H9 (cell line): ENCODE results near the gene RAD51D. TPM values are rescaled to one million over a fixed set of nuclear protein-coding genes. Genes with fewer than 3 reads are reported as not detected.

ENCODE experiments used
- DNase-seq: peaks from one replicate; pipeline ENCODE4 v3.0.0-alpha.2; 2017
- H2AFZ ChIP-seq: one replicate; pipeline ENCODE4 v1.6.1; 2013; ENCODE audit warnings: mild to moderate bottlenecking, low read length, control low read depth, moderate library complexity
- H2AK5ac ChIP-seq: 2 replicates; pipeline ENCODE4 v1.6.1; 2013; ENCODE audit warnings: low read length, control low read depth, mixed read lengths; ENCODE audit not compliant: insufficient read length
- H2BK120ac ChIP-seq: one replicate; pipeline ENCODE4 v1.6.1; 2013; ENCODE audit warnings: low read depth, mild to moderate bottlenecking, low read length, control low read depth, inconsistent platforms; ENCODE audit not compliant: poor library complexity, severe bottlenecking
- H2BK12ac ChIP-seq: 2 replicates; pipeline ENCODE4 v1.6.1; 2013; ENCODE audit warnings: low read length, control low read depth, mixed read lengths, low read depth; ENCODE audit not compliant: insufficient read length
- H2BK15ac ChIP-seq: 2 replicates; pipeline ENCODE4 v1.6.1; 2013; ENCODE audit warnings: low read depth, low read length, control low read depth
- H2BK20ac ChIP-seq: one replicate; pipeline ENCODE4 v1.6.1; 2013; ENCODE audit warnings: low read depth, mild to moderate bottlenecking, low read length, control low read depth, inconsistent platforms; ENCODE audit not compliant: poor library complexity, severe bottlenecking
- H2BK5ac ChIP-seq: 2 replicates; pipeline ENCODE4 v1.6.1; 2013; ENCODE audit warnings: low read length, control low read depth, mixed read lengths; ENCODE audit not compliant: insufficient read length
- H3K14ac ChIP-seq: 2 replicates; pipeline ENCODE4 v1.6.1; 2013; ENCODE audit warnings: low read length, control low read depth; ENCODE audit not compliant: insufficient read depth
- H3K18ac ChIP-seq: 2 replicates; pipeline ENCODE4 v1.6.1; 2013; ENCODE audit warnings: low read depth, mild to moderate bottlenecking, mixed read lengths, low read length, control low read depth; ENCODE audit not compliant: insufficient read length
- H3K23ac ChIP-seq: 2 replicates; pipeline ENCODE4 v1.6.1; 2013; ENCODE audit warnings: low read length, control low read depth, mixed read lengths, low read depth; ENCODE audit not compliant: insufficient read length
- H3K23me2 ChIP-seq: 2 replicates; pipeline ENCODE4 v1.6.1; 2013; ENCODE audit warnings: low read depth, mild to moderate bottlenecking, mixed read lengths, low read length, control low read depth; ENCODE audit not compliant: insufficient read length, poor library complexity, severe bottlenecking
- H3K27ac ChIP-seq: 2 replicates; pipeline ENCODE4 v1.5.1; 2013; ENCODE audit warnings: low read length, control low read depth, mixed read lengths, low read depth; ENCODE audit not compliant: insufficient read length
- H3K27me3 ChIP-seq: 2 replicates; pipeline ENCODE4 v1.6.1; 2013; ENCODE audit warnings: low read length, control low read depth, inconsistent platforms; ENCODE audit not compliant: insufficient read depth
- H3K4ac ChIP-seq: 2 replicates; pipeline ENCODE4 v1.6.1; 2013; ENCODE audit warnings: low read depth, mild to moderate bottlenecking, control low read depth, inconsistent platforms, low read length, moderate library complexity
- H3K4me1 ChIP-seq: 2 replicates; pipeline ENCODE4 v1.6.1; 2013; ENCODE audit warnings: low read length, control low read depth, inconsistent platforms; ENCODE audit not compliant: insufficient read depth
- H3K4me2 ChIP-seq: 2 replicates; pipeline ENCODE4 v1.6.1; 2013; ENCODE audit warnings: low read length, control low read depth, mixed read lengths; ENCODE audit not compliant: insufficient read length, insufficient read depth
- H3K56ac ChIP-seq: 2 replicates; pipeline ENCODE4 v1.6.1; 2013; ENCODE audit warnings: low read depth, mild to moderate bottlenecking, mixed read lengths, low read length, control low read depth; ENCODE audit not compliant: insufficient read length
- H3K79me1 ChIP-seq: 2 replicates; pipeline ENCODE4 v1.6.1; 2013; ENCODE audit warnings: low read depth, mild to moderate bottlenecking, moderate library complexity, low read length, control low read depth, inconsistent platforms; ENCODE audit not compliant: insufficient read depth, poor library complexity, severe bottlenecking
- H3K79me2 ChIP-seq: 2 replicates; pipeline ENCODE4 v1.6.1; 2013; ENCODE audit warnings: low read length, control low read depth, inconsistent platforms; ENCODE audit not compliant: insufficient read depth
- H3K9ac ChIP-seq: 2 replicates; pipeline ENCODE4 v1.6.1; 2013; ENCODE audit warnings: low read length, control low read depth, mixed read lengths; ENCODE audit not compliant: insufficient read length; ENCODE audit errors: extremely low read depth
- H3K9me3 ChIP-seq: one replicate; pipeline ENCODE4 v1.6.1; 2013; ENCODE audit warnings: low read depth, low read length, inconsistent platforms; ENCODE audit not compliant: control insufficient read depth
- H3T11ph ChIP-seq: one replicate; pipeline ENCODE4 v1.6.1; 2013; ENCODE audit warnings: mild to moderate bottlenecking, low read length, control low read depth, inconsistent platforms
- H4K20me1 ChIP-seq: one replicate; pipeline ENCODE4 v1.6.1; 2013; ENCODE audit not compliant: control insufficient read depth, insufficient read length, insufficient read depth
- H4K5ac ChIP-seq: 2 replicates; pipeline ENCODE4 v1.6.1; 2013; ENCODE audit warnings: low read depth, mild to moderate bottlenecking, mixed read lengths, low read length, control low read depth; ENCODE audit not compliant: insufficient read length
- H4K8ac ChIP-seq: replicated peaks from 2 replicates; pipeline ENCODE4 v1.6.1; 2013; ENCODE audit warnings: low read length, control low read depth, mixed read lengths, low read depth; ENCODE audit not compliant: insufficient read length
- H4K91ac ChIP-seq: 2 replicates; pipeline ENCODE4 v1.6.1; 2013; ENCODE audit warnings: low read depth, mild to moderate bottlenecking, moderate library complexity, mixed read lengths, low read length, control low read depth; ENCODE audit not compliant: insufficient read length
- H3K27ac Mint-ChIP-seq, 3 experiments: 2 replicates in 2 of 3; 3 replicates in 1 of 3; pipeline ENCODE4 v1.8.0; 2020 to 2021; ENCODE audit warnings: mixed read lengths in 3 of 3, mild to moderate bottlenecking in 1 of 3, moderate library complexity in 1 of 3
- H3K27me3 Mint-ChIP-seq: 2 replicates; pipeline ENCODE4 v1.8.0; 2021; ENCODE audit warnings: low read depth, mild to moderate bottlenecking, moderate library complexity, mixed read lengths
- H3K36me3 Mint-ChIP-seq, 3 experiments: 2 replicates in 2 of 3; 3 replicates in 1 of 3; pipeline ENCODE4 v1.8.0; 2020 to 2021; ENCODE audit warnings: low read depth in 3 of 3, mixed read lengths in 3 of 3; ENCODE audit not compliant: insufficient read depth in 1 of 3
- H3K4me1 Mint-ChIP-seq, 2 experiments: 2 replicates each; pipeline ENCODE4 v1.8.0; 2020; ENCODE audit warnings: mixed read lengths in 2 of 2
- H3K4me3 Mint-ChIP-seq, 2 experiments: 2 replicates in 1 of 2; 3 replicates in 1 of 2; pipeline ENCODE4 v1.8.0; 2020 to 2021; ENCODE audit warnings: mild to moderate bottlenecking in 2 of 2, mixed read lengths in 2 of 2, moderate library complexity in 1 of 2
- H3K9me3 Mint-ChIP-seq, 2 experiments: 2 replicates in 1 of 2; 3 replicates in 1 of 2; pipeline ENCODE4 v1.8.0; 2020; ENCODE audit warnings: mild to moderate bottlenecking in 2 of 2, mixed read lengths in 2 of 2, moderate library complexity in 1 of 2
- WGBS: extraction: QIAGEN DNeasy Blood & Tissue Kit; methylation state at CpG from one replicate; pipeline ENCODE4 v1.1.7; 2013; ENCODE audit warnings: missing lambda C conversion rate, low lambda C conversion rate, mixed read lengths; ENCODE audit not compliant: insufficient read length; ENCODE audit errors: extremely low coverage; 5-methylcytosine and 5-hydroxymethylcytosine counted together
- total RNA-seq: library from RNA; stranded (reverse); gene quantifications from 2 replicates; pipeline ENCODE4 v1.2.1, GENCODE V29; 2021
- TF ChIP-seq, protein P1 (sequence below): fragments of 200-600 bp; sonication (generic); conservative IDR thresholded peaks from 3 replicates; pipeline ENCODE4 v1.8.0; 2021; ENCODE audit warnings: antibody characterized with exemption, mild to moderate bottlenecking

RAD51D gene
- total RNA-seq, 1 experiment from 2014 or later: 15.8 TPM

DNA sequence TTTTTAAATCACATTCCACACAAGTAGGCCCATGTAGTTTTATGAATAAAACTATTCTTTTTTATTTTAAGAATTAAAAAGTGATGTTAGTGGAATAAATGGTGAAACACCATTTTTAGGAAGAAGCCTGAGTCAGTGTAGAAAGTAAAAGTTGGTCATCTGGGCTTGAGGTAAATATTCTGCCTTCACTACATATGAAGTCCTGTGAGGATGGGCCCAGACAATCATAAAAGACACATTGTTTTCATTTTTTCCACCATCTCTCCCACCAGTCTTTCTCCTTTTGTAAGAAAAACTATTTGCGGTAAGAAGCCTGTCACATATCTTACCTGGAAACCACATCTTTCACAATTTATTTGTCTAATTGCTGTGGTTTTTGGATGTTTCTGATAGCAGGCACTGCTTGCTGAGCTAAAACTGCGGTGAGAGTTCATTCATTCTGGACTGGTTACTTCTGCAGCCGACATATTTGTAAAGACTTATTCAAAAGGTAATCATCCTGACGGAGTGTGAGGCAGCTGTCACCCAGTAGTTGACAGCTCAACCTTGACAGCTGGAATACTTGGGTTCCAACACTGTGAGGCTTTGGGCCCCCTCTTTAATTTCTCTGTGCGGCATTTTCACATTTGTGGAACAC, 45.6 kb downstream of the RAD51D start:
- no peaks in the 10 kb centered on the region for H4K20me1 ChIP-seq
- H3K18ac ChIP-seq: no peak overlapping the region
- H3K23ac ChIP-seq: no peak overlapping the region
- H3K36me3 Mint-ChIP-seq: no peaks in the 10 kb centered on the region
- no peaks in the 10 kb centered on the region for H3K23me2 ChIP-seq
- no peak overlapping the region for H3K4ac ChIP-seq
- H2AK5ac ChIP-seq: no peak overlapping the region
- no peaks in the 10 kb centered on the region for H3K9me3 Mint-ChIP-seq
- no peak overlapping the region for H3K27ac Mint-ChIP-seq
- H3K4me2 ChIP-seq: no peak overlapping the region
- no peaks in the 10 kb centered on the region for H3K4me1 ChIP-seq
- H3T11ph ChIP-seq: no peak overlapping the region
- H3K9me3 ChIP-seq: no peaks in the 10 kb centered on the region
- H2AFZ ChIP-seq: no peak overlapping the region
- no peak overlapping the region for H4K5ac ChIP-seq
- TF ChIP-seq, protein P1, sequence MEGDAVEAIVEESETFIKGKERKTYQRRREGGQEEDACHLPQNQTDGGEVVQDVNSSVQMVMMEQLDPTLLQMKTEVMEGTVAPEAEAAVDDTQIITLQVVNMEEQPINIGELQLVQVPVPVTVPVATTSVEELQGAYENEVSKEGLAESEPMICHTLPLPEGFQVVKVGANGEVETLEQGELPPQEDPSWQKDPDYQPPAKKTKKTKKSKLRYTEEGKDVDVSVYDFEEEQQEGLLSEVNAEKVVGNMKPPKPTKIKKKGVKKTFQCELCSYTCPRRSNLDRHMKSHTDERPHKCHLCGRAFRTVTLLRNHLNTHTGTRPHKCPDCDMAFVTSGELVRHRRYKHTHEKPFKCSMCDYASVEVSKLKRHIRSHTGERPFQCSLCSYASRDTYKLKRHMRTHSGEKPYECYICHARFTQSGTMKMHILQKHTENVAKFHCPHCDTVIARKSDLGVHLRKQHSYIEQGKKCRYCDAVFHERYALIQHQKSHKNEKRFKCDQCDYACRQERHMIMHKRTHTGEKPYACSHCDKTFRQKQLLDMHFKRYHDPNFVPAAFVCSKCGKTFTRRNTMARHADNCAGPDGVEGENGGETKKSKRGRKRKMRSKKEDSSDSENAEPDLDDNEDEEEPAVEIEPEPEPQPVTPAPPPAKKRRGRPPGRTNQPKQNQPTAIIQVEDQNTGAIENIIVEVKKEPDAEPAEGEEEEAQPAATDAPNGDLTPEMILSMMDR: no peak
- no peaks in the 10 kb centered on the region for H3K79me2 ChIP-seq
- no peak overlapping the region for H3K27ac ChIP-seq
- no peak overlapping the region for H2BK20ac ChIP-seq
- H3K4me3 Mint-ChIP-seq: no peak overlapping the region
- H3K27me3 Mint-ChIP-seq: no peaks in the 10 kb centered on the region
- H2BK5ac ChIP-seq: no peak overlapping the region
- no peak overlapping the region for H2BK12ac ChIP-seq
- H2BK15ac ChIP-seq: no peak overlapping the region
- no peak overlapping the region for H3K56ac ChIP-seq
- H3K79me1 ChIP-seq: no peaks in the 10 kb centered on the region
- H3K9ac ChIP-seq: no peak overlapping the region
- H4K8ac ChIP-seq: no peak overlapping the region
- DNase-seq: no peak
- no peaks in the 10 kb centered on the region; a peak in 1 of 4 replicates for H3K4me1 Mint-ChIP-seq
- H4K91ac ChIP-seq: no peak overlapping the region
- H2BK120ac ChIP-seq: no peak overlapping the region
- H3K27me3 ChIP-seq: no peaks in the 10 kb centered on the region
- H3K14ac ChIP-seq: no peak overlapping the region
- no CpG with 5 or more reads among the region's 5 CpGs for WGBS
